Peyer's patch (tissue), 4 donors: Measurements from ENCODE around the gene PRR5.

ENCODE experiments used
- CTCF ChIP-seq, 6 experiments: fragments of 450-650 bp in 4 of 6; fragments of 200-600 bp in 2 of 6; sonication (generic) in 1 of 6; IDR thresholded peaks; one replicate each; pipeline ENCODE4 v1.5.1; 2017 to 2019; ENCODE audit warnings: antibody characterized with exemption in 6 of 6, mild to moderate bottlenecking in 3 of 6, moderate library complexity in 1 of 6
- POLR2A ChIP-seq, 2 donors: fragments of 450-650 bp; IDR thresholded peaks; one replicate each; pipeline ENCODE4 v1.5.1; 2017; ENCODE audit warnings: antibody characterized with exemption in 2 of 2, mild to moderate bottlenecking in 2 of 2, moderate library complexity in 2 of 2

DNA sequence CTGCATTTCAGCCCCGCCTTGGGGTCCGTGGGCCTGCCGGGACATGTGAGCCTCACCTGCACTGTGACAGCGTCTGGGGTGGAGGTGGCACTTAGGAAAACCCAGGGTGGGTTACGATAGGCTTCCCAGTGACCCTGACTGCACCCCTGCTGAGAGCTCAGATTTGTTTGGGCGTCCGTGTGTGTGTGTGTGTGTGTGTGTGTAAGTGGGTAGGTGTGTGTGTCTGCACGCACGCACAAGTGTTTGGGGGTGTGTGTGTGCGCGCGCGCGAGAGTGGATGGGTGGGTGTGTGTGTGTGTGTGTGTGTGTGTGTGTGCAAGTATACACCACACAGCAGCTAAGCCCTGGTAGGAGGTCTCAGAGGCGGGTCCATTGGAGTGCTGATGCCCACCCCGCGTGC lies 38.3 kb downstream of the PRR5 start:
- TF ChIP-seq CTCF (IDR thresholded peaks at IDR 0.05) (no peak), POLR2A (IDR thresholded peaks at IDR 0.05) (no peak)
